CD4-positive, alpha-beta T cell treated with Interferon alpha-2 for 1 hour (primary cell): ENCODE measurements around the gene PTGR2.
"Not testable (repeated sequence)": the region's sequence is repeated elsewhere in the genome, so short reads cannot be mapped to it uniquely, and the experiment has no call there.

Experiments used
- DNase-seq, 2 donors: peaks; one replicate each; pipeline ENCODE4 v3.0.0-alpha.2; 2020 to 2022

The PTGR2 gene

DNA sequence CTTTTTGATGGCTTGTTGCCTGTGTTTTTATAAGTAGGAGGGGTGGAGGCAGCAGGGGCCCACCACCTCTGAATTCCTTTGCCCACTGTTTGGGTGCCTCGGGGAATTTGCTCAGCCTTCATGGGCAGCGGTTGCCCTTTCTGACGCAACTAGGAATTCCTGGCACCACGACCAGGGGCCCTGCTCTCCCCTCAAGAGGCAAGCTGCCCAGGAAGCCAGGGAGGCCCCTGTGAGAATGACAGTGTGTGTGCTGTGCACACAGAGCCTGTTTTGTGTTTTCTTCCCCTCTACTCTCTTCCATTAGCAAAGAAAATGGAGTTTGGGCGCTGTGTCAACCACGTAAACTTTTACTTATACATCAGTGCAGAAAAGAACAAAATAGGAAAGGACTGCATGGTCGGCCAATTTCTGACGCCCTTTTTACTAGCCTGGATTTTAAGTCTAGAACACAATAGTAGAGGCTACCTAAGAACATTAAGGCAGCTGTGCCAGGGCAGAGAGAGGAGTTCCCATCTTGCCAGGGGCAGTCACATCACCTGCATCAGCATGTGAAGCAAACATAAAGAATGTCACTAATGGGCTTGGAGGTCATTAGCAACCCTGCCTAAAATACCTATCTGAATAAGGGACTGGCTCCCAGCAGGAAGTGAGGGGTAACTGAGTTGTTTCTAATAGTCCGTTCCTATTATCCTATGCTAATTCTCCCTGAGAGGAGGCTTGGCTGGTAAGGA, 17.9 kb upstream of the PTGR2 start:
- no peak for DNase-seq

DNA sequence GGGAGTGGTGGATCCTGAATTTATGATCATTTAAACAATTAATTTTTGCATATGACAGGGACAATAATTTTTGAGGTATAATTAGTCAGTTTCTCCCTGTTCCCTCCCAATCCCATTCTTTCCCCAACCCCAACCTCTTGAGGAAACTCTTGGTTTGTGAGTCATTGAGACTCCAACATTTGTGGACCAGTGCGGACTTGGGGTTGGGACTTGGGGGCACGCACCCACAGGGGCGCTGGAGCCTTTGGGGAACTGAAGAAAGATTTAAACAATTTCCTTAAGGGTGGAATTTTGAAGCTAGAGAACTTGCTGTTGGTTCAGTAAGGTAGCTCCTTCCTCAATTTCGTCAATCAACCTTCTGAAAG, 17.4 kb upstream of the PTGR2 start:
- DNase-seq: no peak

DNA sequence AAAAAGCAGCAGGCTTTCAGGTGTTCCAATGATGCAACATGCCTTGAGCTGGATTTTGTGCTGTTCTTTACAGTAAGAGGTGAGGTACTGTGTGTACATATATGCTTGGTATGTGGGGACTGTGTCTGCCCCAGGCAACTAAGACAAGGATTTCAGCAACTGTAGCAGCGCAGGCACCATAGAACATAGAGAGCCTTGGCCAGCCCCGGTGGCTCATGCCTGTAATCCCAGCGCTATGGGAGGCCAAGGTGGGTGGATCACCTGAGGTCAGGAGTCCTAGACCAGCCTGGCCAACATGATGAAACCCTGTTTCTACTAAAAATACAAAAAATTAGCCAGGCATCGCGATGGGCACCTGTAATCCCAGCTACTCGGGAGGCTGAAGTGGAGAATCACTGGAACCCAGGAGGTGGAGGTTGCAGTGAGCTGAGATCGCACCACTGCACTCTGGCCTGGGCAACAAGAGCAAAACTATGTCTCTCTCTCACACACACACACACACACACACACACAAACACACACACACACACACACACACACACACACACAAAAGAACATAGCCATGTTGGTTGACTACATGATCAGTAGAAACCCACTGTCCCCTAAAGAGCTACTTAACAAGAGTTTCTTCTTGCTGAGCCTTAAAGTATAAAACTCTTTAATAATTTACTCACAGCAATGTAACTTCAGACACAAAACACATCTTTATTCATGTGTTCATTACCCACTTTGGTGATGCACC, 13.2 kb upstream of the PTGR2 start:
- DNase-seq: not testable (repeated sequence)

DNA sequence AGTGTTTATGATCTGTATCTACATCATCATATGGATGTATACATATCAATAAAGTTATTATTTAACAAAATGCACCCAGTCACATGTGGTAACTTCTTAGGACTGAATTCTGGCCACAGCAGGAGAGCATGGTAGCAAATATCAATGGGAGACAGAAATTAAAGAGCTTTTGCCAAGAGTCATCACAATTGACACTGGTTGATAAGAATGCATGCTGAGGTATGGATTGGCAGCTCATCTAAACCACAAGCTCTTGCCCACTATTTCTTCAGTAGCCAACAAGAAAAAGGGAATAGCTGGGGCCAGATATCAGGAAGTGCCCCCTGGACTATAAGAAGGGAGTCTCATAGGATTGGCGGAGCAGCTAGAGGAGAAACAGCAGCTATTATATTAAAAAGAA, 9.4 kb upstream of the PTGR2 start:
- no peak for DNase-seq

DNA sequence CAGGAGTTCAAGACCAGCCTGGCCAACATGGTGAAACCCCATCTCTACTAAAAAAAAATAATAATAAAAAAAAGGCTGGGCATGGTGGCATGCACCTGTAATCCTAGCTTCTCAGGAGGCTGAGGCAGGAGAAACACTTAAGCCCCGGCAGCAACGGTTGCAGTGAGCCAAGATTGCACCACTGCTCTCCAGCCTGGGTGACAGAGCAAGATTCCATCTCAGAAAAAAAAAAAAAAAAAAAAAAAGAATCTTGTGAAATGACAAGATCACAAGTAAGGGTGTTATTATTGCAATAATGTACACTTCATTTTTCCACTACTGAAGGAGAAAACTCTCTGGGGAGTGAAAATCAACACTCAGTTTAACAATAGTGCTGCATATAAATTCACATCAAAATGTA, 8.8 kb upstream of the PTGR2 start:
- no peak for DNase-seq

DNA sequence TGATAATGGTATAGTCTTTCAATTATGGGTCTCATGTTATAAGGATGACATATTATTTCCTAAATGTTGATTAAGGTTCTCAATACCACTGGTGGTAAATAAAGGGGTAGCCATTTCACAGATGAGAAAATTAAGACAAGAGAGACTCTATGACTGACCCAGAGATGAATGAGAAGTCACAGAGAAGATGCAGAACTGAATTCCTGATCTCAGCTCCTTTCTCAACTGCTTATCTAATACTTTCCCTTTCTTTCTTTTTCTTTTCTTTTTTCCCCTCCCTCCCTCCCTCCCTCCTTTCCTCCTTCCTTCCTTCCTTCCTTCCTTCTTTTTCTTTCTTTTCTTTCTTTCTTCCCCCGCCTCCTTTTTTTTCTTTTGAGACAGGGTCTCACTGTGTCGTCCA, 8.3 kb upstream of the PTGR2 start:
- no peak for DNase-seq

DNA sequence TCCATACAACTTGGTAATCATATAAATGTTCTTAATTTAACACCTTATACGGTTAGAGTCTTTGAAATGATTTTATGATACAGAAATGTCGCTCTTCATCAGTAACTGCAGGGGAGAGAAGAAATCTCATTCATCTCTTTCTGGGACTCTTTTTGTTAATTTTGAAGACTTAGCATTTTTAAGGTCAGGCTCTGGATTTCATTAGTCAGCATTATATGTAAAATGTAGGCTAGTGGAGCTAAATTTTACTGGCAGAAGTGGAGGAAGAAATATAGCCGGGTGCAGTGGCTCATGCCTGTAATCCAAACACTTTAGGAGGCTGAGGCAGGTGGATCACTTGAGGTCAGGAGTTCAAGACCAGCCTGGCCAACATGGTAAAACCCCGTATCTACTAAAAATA, 4.7 kb upstream of the PTGR2 start:
- DNase-seq: no peak

DNA sequence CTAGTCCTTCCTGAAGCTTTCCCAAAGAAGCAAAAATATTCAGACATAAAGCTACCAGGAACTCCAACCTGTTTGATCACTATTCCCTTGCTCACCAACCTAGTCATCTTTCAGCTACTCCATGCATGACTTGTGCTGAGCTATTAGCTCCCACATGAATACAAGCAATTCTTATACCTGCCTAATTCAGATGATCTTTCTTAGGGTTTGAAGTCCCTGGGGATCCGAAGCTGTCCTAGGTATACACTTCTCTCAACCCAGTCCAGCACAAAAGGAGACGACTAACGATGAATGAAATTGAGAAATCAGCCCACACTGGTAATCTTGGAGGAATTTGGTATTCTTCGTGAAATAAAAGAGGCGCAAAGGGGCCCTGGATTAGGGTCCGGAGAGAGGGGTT, 631 bp upstream of the PTGR2 start:
- DNase-seq: no peak

DNA sequence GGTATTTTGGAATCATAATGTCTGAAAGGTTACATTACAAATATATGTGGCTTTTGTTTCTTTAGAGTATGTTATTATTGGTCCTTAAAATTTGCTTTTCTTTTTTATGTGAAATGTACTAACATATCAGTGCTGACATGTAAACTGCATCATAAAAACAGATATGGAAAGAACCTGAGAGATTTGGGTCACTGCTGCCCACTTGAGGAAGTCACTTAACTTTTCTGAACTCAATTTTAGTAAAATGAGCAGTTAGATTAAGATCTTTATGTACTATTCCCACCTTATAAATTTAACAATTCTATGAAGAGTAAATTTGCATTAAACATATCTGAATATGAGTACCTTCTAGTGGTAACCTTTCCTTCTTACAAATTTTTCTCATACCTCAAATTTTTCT, 7.5 kb downstream of the PTGR2 start:
- no peak for DNase-seq

DNA sequence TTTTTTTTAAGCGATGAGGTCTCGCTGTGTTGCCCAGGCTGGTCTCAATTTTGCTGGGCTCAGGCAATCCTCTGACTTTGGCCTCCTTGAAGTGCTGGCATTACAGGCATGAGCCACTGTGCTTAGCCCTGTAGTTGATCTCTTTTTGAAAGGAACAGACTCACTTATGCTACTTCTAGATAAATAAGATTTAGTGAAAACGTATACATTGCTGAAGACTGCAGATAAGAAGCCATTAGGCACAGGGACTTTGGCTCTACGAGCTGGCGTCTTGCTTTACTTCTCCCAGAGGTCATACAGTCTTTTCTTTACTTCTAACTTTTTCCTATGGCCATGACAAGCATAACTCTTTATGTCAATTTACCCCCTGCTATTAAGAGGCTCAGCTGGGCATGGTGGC, 9.4 kb downstream of the PTGR2 start:
- no peak for DNase-seq

DNA sequence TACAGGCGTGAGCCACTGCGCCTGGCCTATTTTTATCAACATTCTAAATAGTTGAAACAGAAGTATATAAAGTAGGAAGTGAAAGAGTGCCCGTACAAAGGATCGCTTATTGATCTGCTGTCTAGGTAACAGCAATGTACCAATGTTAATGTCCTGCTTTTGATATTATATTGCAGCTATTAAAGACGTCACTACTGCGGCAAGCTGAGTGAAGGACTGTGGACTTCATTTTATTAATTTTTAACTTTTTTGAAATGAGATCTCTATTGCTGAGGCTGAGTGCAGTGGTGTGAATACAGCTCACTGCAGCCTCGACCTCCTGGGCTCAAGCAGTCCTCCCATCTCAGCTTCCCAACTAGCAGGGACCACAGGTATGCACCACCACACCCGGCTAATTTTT, 10.8 kb downstream of the PTGR2 start:
- no peak for DNase-seq

DNA sequence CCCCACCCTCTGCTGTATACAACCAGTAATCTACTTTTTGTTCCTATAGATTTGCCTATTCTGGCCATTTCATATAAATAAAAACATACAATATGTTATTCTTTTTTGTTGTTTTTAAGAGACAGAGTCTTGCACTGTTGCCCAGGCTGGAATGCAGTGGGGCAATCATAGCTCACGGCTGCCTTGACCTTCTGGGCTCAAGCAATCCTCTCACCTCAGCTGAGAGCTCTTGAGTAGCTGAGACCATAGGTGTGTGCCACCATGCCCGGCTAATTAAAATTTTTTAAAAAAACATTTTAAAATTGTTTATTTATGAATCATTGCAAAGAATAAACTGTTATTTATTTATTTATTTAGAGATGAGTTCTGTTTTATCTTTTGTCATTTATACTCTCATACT, 11.6 kb downstream of the PTGR2 start:
- DNase-seq: no peak

DNA sequence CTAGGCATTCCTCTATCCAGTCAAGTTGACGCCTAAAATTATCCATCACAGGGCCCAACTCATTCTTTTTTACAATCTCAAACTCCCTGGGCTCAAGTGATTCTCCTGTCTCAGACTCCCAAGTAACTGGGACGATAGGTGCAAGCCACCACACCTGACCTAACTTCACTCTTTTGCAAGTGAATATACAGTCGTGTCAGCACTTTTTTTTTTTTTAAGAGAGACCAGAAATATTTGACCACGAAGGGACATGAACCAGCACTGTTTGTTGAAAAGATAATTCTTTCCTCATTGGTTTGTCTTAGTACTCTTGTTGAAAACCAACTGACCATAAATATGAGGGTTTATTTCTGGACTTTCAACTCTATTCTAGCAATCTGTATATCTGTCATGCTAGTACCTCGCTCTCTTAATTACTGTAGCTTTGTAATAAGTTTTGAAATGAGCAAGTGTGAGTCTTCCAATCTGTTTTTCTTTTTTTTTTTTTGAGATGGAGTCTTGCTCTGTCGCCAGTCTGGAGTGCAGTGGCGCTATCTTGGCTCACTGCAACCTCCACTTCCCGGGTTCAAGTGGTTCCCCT, 14.0 kb downstream of the PTGR2 start:
- DNase-seq: no peak

DNA sequence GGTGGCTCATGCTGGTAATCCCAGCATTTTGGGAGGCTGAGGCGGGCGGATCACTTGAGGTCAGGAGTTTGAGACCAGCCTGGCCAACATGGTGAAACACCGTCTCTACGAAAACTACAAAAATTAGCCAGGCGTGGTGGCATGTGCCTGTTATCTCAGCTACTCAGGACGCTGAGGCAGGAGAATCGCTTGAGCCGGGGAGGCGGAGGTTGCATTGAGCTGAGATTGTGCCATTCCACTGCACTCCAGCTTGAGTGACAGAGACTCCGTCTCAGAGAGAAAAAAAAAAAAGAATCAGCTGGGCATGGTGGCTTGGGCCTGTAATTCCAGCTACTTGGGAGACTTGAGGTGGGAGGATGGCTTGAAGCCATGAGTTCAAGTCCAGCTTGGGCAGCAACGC, 18.1 kb downstream of the PTGR2 start:
- DNase-seq: not testable (repeated sequence)

DNA sequence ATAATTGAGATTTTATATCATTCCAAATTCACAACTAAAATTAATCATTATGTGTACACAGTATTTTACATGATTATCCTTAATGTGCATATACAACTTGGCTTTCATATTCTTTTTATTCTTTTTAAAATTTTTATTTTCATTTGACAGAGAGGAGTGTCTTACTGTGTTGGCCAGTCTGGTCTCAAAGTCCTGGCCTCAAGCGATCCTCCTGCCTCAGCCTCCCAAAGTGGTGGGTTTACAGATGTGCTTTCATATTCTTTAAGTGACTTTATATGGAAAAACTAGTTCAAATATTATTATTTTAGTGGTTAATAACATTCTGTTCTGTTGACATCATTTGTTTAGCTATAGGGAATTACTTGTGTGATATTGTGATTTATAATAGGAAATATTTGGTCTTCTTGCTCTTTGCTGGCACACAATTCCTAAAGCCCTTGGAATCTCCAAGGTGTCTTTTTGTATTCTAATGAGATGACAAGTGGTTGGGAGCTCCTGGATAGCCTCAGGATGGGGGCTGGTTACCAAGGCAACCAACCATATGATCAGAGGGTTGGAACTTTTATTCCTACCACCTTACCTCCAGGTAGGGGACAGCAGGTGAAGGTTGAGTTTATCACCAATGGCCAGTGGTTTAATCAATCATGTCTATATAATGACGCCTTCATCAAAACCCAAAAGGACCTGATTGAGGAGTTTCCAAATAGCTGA, 19.0 kb downstream of the PTGR2 start:
- DNase-seq: no peak

DNA sequence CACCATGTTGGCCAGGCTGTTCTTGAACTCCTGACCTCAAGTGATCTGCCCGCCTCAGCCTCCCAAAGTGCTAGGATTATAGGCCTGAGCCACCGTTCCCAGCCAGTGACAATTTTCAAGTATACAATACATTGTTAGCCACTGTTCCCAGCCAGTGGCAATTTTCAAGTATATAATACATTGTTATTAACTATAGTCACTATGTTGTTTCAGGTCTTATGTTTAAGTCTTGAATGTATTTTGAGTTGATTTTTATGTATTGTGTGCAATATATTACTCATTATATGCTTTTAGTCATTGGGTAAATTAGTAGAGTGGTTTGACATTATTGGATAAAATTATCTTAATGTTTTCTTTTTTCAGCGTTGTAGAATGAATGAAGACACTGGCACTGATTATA, 22.0 kb downstream of the PTGR2 start:
- DNase-seq: no peak

DNA sequence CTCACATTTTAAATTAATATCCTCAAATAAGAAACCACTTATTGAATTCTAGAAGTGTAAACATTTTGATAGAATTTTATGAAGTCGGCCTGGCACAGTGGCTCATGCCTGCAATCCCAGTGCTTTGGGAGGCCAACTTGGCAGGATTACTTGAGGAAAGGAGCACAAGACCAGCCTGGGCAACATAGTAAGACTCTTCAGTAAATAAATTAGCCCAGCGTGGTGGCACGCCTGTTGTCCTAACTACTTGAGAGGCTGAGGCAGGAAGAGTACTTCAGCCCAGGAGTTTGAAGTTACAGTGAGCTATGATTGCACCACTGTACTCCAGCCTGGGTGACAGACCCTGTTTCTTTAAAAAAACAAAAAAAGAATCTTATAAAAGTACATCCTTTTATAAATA, 26.2 kb downstream of the PTGR2 start:
- DNase-seq: no peak

DNA sequence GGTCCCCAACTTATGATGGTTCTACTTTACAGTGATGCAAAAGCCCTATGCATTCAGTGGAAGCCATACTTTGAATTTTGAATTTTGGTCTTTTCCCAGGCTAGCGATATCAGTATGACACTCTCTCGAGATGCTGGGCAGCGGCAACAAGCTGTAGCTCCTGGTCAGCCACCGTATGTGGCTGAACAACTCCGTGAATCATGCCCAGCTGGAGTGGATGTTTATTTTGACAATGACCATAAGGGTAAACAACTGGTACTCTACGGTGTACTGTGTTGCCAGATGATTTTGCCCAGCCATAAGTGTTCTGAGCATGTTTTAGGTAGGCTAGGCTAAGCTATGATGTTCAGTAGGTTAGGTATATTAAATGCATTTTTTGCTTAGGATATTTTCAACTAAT, 26.8 kb downstream of the PTGR2 start:
- DNase-seq: no peak

DNA sequence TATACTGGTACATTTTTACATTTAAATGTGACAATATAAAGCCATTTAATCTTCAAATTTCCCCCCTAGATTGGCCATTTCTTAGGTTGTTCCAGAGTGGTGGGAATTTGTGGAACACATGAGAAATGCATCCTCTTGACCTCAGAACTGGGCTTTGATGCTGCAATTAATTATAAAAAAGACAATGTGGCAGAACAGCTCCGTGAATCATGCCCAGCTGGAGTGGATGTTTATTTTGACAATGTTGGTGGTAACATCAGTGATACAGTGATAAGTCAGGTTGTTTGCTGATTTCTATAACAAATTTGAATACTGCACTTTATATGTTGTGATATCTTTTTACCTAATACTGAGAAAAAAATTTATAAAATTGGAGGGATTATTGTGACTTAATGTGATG, 27.4 kb downstream of the PTGR2 start:
- no peak for DNase-seq

DNA sequence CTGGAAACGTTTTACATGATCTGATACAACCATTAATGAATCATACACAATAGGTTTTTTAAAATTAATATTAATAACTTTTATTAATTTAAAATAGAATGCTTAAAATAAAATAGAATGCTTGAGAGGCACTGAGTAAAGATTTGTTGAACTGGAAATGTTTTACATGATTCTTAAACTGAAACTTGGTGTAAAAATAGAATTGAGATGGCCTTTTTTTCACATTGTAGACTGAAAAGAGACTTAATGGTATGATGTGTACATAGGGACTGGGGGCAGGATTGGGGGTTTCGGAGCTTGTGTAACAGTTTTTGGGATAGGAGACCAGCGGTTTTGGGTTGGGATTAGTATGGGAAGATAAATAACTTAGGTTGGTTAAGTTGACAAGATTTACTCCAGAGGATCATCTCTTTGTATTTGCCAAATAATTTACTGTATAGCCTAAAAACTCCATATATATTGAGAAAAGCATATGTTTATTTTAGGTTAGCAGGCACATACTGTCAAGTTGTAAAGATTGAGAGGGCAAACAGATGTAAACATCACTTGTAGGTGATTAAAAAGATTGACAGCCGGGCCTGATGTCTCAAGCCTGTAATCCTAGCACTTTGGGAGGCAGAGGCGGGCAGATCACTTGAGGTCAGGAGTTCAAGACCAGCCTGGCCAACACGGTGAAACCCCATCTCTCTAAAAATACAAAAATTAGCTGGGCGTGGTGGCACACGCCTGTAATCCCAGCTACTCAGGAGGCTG, 33.0 kb downstream of the PTGR2 start:
- DNase-seq: no peak

DNA sequence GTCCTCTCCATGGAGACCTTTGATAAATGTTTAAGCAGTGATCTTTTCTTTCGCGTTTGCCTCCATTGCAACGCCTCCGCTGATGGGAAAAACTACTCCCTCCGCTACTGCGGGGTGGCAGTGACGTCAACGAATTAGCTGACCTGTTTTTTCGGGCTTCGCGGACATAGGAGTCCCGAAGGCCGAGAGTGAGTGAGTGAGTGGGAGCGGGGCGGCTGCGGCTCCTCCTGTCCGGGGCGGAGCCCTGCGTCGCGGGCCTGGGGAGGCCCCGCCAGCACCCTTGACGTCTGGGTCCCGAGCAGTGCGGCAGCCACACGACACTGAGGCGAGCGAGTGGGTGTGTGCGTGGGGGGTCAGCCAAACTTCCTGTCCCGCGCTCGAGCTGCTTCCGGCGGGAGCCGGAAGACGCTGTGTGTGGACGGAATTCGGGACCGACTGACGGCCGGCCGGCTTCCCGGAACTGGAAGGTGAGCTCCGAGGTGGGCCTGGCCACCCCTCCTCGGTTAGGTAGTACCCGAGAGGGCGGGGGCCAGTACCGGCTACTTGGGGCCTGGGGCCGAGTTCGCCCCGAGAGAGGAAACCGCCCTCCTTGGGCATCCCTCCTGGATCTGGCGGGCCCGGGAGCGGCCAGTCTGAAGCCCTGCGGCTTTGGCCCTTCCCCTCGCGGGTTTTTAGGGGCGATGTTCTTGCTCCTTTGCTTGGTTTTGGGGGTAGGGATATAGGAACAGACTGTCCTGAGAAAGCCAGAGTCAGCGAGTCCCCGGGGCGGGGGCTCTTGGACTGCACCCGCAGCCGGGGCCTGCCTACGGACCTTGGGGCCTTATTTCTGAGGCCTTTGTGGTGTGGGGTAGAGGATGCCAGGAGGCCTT, 35.1 kb downstream of the PTGR2 start, which contains the start of gene ZNF410:
ZNF410 (plus strand) TSS at position 411 of the 869 bp plus-strand sequence. CDS start 5,317 bp downstream, outside the sequence.
- peak; percentile 92 to 94 for DNase-seq

DNA sequence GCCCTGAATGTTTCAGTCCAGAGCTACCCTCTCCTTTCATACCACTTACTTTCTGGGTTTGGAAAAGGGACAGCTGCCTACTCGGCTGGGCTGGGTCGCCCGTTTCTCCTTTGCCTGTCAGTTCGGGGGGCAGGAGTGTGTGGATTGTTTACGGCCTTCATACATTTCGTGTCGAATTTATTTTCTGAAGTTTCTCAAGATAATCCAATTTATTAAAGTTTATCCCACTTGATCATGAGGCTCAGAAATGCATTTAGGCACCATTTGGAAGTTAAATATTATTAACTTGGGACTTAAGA, 35.6 kb downstream of the PTGR2 start:
- no peak for DNase-seq
